Gastroesophageal sphincter (tissue), 3 donors: Measurements from ENCODE around the gene RAI1.
"Not testable (repeated sequence)": the region's sequence is repeated elsewhere in the genome, so short reads cannot be mapped to it uniquely, and the experiment has no call there.

Experiments used
- CTCF ChIP-seq, 4 experiments: fragments of 200-600 bp in 2 of 4; fragments of 450-650 bp in 2 of 4; sonication (generic) in 1 of 4; IDR thresholded peaks; one replicate each; pipeline ENCODE4 v1.5.1; 2017 to 2019; ENCODE audit warnings: antibody characterized with exemption in 4 of 4, mild to moderate bottlenecking in 2 of 4, moderate library complexity in 2 of 4
- EP300 ChIP-seq: sonication (generic); formaldehyde crosslinking; IDR thresholded peaks from one replicate; pipeline ENCODE4 v1.6.1; 2017; ENCODE audit warnings: antibody characterized with exemption, mild to moderate bottlenecking
- POLR2A ChIP-seq, 2 donors: fragments of 450-650 bp; IDR thresholded peaks; one replicate each; pipeline ENCODE4 v1.6.1; 2017; ENCODE audit warnings: antibody characterized with exemption in 2 of 2, mild to moderate bottlenecking in 2 of 2, moderate library complexity in 1 of 2
- POLR2AphosphoS5 ChIP-seq: sonication (generic); formaldehyde crosslinking; IDR thresholded peaks from one replicate; pipeline ENCODE4 v1.6.1; 2017; ENCODE audit warnings: antibody characterized with exemption

DNA sequence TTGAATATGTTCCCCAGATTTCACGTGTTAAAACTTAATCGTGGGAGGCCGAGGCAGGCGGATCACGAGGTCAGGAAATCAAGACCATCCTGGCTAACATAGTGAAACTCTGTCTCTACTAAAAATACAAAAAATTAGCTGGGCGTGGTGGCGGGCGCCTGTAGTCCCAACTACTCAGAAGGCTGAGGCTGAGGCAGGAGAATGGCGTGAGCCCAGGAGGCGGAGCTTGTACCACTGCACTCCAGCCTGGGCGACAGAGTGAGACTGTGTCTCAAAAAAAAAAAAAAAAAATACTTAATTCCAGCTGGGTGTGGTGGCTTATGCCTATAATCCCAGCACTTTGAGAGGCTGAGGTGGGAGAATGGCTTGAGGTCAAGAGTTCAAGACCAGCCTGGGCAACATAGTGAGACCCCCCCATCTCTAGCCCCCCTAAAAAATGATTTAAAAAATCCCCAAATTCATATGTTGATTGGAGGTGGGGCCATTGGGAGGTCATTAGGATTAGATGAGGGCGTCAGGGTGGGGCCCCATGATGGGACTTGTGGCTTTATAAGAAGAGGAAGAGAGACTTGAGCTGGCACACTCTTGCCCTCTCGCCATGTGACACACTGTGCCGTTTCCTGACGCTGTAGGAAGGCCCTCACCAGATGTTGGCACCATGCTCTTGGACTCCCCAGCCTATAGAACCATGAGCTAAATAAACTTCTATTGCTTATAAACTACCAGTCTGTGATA is 45.6 kb upstream of the RAI1 start:
- not testable (repeated sequence) for TF ChIP-seq CTCF (IDR thresholded peaks at IDR 0.05); POLR2A (IDR thresholded peaks at IDR 0.05); EP300; POLR2AphosphoS5
